ENCODE data around the gene SMCO2. TPM values are rescaled to one million over a fixed set of nuclear protein-coding genes. Genes with fewer than 3 reads are reported as not detected.

Gene SMCO2
- total and polyA plus RNA-seq, 2 of the 13 experiments (the other 11 are each of a cell fraction or from before 2014, with no cell fraction given), result 0.15 TPM; not detected in 1

DNA sequence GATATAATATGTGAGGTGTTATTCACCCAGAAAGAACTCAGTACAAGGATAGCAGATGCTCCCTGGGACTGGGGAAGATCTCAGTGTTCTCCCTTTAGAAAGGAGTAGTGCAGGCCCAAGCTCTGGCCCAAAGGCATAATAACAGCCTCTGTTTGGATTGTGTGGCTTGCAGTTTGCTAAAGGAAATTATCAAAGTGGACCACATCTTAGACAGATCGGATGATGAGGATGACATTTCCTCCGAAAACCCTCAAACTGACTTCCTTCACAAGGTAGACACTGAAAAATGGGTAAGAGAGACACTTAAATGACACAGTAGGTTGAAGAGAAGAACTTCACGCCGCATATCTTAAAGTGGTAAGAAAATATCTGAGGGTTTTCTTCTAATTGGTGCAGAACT, 26.1 kb downstream of the SMCO2 start:
- ChIA-PET CTCF (ENCODE audit: low intra/inter-chr PET ratio, low total read pairs) (no interaction called here), POLR2A (no interaction called here)
- no peak overlapping the region for H3K4me2 ChIP-seq (ENCODE audit: low read depth, low read length)
- no TSS peak for BruUV-seq (replicated peaks)
- 26% methylated on average over 4 of the region's 4 CpGs for WGBS (ENCODE audit: low lambda C conversion rate)
- no peak overlapping the region for H3K27ac ChIP-seq (ENCODE audit: extremely low read length, insufficient read depth, low read length)
- intact Hi-C loops (cut with micrococcal nuclease; ENCODE audit: unreplicated experiment), result no loop called here
- no peak for FAIRE-seq
- H4K20me1 ChIP-seq (ENCODE audit: insufficient read depth, low read length), result no peaks in the 10 kb centered on the region
- in situ Hi-C loops (cut with HindIII; ENCODE audit: extremely low pct_ligation_motif_present, low pct_unique_long_range_greater_than_20kb), result no loop called here
- H3K4me3 ChIP-seq (replicated peaks in 1 of 3; ENCODE audit: insufficient read depth in 1 of 3, low read depth in 2 of 3, low read length in 3 of 3), result no peak overlapping the region
- H2AFZ ChIP-seq (ENCODE audit: low read length), result no peak overlapping the region
- no peak overlapping the region for H3K9ac ChIP-seq (ENCODE audit: insufficient read depth, low read depth, low read length)
- H3K36me3 ChIP-seq (replicated peaks in 1 of 2; ENCODE audit: control insufficient read depth in 1 of 2, insufficient read depth in 2 of 2, low read length in 2 of 2), result no peaks in the 10 kb centered on the region
- no peak for DNase-seq (ENCODE audit: low spot score)
- H3K27me3 ChIP-seq (ENCODE audit: control insufficient read depth in 1 of 2, insufficient read depth in 2 of 2, low read length in 2 of 2), result no peaks in the 10 kb centered on the region
- H3K9me3 ChIP-seq (ENCODE audit: low read length), result peaks cover 17% of the 10 kb centered on the region
- no peak for ATAC-seq
- no peaks in the 10 kb centered on the region for H3K79me2 ChIP-seq (ENCODE audit: insufficient read depth, low read length)
- no peaks in the 10 kb centered on the region for H3K4me1 ChIP-seq (ENCODE audit: insufficient read depth, low read length)
- TF ChIP-seq RBAK (CRISPR knock-in tag; IDR thresholded peaks at IDR 0.05), result no peak
- TF ChIP-seq, protein P1, sequence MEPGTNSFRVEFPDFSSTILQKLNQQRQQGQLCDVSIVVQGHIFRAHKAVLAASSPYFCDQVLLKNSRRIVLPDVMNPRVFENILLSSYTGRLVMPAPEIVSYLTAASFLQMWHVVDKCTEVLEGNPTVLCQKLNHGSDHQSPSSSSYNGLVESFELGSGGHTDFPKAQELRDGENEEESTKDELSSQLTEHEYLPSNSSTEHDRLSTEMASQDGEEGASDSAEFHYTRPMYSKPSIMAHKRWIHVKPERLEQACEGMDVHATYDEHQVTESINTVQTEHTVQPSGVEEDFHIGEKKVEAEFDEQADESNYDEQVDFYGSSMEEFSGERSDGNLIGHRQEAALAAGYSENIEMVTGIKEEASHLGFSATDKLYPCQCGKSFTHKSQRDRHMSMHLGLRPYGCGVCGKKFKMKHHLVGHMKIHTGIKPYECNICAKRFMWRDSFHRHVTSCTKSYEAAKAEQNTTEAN (CRISPR knock-in tag; conservative IDR thresholded peaks at IDR 0.05), result no peak
- TF ChIP-seq TSC22D2 (CRISPR knock-in tag; IDR thresholded peaks at IDR 0.05; ENCODE audit: borderline replicate concordance), result no peak
- no peak for TF ChIP-seq ZNF24 (IDR thresholded peaks at IDR 0.05)
- no peak for TF ChIP-seq SNAPC4 (CRISPR knock-in tag; IDR thresholded peaks at IDR 0.05)
- TF ChIP-seq JDP2 (CRISPR knock-in tag; IDR thresholded peaks at IDR 0.05; ENCODE audit: borderline replicate concordance), result no peak
- TF ChIP-seq RXRA (CRISPR knock-in tag; IDR thresholded peaks at IDR 0.05), result no peak
- TF ChIP-seq, protein P2, sequence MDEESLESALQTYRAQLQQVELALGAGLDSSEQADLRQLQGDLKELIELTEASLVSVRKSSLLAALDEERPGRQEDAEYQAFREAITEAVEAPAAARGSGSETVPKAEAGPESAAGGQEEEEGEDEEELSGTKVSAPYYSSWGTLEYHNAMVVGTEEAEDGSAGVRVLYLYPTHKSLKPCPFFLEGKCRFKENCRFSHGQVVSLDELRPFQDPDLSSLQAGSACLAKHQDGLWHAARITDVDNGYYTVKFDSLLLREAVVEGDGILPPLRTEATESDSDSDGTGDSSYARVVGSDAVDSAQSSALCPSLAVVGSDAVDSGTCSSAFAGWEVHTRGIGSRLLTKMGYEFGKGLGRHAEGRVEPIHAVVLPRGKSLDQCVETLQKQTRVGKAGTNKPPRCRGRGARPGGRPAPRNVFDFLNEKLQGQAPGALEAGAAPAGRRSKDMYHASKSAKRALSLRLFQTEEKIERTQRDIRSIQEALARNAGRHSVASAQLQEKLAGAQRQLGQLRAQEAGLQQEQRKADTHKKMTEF (CRISPR knock-in tag; IDR thresholded peaks at IDR 0.05), result no peak
- no peak for TF ChIP-seq SOX6 (IDR thresholded peaks at IDR 0.05)
- no peak for TF ChIP-seq SOX6 (CRISPR knock-in tag; IDR thresholded peaks at IDR 0.05)
- TF ChIP-seq ZNF33B (CRISPR knock-in tag; IDR thresholded peaks at IDR 0.05), result no peak
- TF ChIP-seq CTCF (CRISPR knock-in tag; IDR thresholded peaks at IDR 0.05), result no peak
- TF ChIP-seq ARNT (IDR thresholded peaks at IDR 0.05), result no peak
- no peak for TF ChIP-seq NCOA5 (CRISPR knock-in tag; IDR thresholded peaks at IDR 0.05)
- no peak for TF ChIP-seq FLYWCH1 (CRISPR knock-in tag; IDR thresholded peaks at IDR 0.05)
- no peak for TF ChIP-seq HDAC1 (CRISPR knock-in tag; IDR thresholded peaks at IDR 0.05)

All from HepG2 (cell line).